ENCODE measurements around the gene EMX2.

DNA sequence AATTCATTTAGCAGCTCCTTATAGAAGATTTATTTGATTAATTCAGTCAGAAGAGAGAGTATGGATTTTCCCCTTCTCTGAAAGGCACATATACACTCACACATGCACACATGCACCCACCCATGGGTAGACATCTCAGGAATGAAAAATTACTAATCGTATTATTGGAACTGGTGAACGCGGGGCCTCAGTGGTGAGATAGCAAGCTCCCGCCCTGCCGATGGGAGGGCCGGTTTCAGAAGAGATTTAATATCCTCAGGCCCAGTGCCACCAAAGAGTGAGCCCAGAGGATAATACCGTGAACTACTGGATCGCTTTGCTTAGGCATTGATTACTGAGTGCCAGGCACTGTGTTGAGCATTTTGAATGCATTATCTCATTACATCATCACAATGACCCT is 38.0 kb upstream of the EMX2 start:
- TF ChIP-seq, protein P1, sequence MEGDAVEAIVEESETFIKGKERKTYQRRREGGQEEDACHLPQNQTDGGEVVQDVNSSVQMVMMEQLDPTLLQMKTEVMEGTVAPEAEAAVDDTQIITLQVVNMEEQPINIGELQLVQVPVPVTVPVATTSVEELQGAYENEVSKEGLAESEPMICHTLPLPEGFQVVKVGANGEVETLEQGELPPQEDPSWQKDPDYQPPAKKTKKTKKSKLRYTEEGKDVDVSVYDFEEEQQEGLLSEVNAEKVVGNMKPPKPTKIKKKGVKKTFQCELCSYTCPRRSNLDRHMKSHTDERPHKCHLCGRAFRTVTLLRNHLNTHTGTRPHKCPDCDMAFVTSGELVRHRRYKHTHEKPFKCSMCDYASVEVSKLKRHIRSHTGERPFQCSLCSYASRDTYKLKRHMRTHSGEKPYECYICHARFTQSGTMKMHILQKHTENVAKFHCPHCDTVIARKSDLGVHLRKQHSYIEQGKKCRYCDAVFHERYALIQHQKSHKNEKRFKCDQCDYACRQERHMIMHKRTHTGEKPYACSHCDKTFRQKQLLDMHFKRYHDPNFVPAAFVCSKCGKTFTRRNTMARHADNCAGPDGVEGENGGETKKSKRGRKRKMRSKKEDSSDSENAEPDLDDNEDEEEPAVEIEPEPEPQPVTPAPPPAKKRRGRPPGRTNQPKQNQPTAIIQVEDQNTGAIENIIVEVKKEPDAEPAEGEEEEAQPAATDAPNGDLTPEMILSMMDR (conservative IDR thresholded peaks at IDR 0.05; ENCODE audit: low read depth in 2 of 2): no peak
- no peak for TF ChIP-seq EZH2phosphoT487 (IDR thresholded peaks at IDR 0.05; ENCODE audit: unreplicated experiment)
- no peak for TF ChIP-seq EZH2 (IDR thresholded peaks at IDR 0.05; ENCODE audit: low read depth, unreplicated experiment)
- TF ChIP-seq CREB1 (CRISPR knock-in tag; IDR thresholded peaks at IDR 0.05; ENCODE audit: low read depth): no peak
- TF ChIP-seq POLR2AphosphoS5 (IDR thresholded peaks at IDR 0.05; ENCODE audit: low read depth): no peak
- TF ChIP-seq, protein P2, sequence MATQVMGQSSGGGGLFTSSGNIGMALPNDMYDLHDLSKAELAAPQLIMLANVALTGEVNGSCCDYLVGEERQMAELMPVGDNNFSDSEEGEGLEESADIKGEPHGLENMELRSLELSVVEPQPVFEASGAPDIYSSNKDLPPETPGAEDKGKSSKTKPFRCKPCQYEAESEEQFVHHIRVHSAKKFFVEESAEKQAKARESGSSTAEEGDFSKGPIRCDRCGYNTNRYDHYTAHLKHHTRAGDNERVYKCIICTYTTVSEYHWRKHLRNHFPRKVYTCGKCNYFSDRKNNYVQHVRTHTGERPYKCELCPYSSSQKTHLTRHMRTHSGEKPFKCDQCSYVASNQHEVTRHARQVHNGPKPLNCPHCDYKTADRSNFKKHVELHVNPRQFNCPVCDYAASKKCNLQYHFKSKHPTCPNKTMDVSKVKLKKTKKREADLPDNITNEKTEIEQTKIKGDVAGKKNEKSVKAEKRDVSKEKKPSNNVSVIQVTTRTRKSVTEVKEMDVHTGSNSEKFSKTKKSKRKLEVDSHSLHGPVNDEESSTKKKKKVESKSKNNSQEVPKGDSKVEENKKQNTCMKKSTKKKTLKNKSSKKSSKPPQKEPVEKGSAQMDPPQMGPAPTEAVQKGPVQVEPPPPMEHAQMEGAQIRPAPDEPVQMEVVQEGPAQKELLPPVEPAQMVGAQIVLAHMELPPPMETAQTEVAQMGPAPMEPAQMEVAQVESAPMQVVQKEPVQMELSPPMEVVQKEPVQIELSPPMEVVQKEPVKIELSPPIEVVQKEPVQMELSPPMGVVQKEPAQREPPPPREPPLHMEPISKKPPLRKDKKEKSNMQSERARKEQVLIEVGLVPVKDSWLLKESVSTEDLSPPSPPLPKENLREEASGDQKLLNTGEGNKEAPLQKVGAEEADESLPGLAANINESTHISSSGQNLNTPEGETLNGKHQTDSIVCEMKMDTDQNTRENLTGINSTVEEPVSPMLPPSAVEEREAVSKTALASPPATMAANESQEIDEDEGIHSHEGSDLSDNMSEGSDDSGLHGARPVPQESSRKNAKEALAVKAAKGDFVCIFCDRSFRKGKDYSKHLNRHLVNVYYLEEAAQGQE (IDR thresholded peaks at IDR 0.05; ENCODE audit: unreplicated experiment): no peak
- TF ChIP-seq JUNB (IDR thresholded peaks at IDR 0.05; ENCODE audit: unreplicated experiment): no peak
- no peak for TF ChIP-seq ZNF331 (CRISPR knock-in tag; IDR thresholded peaks at IDR 0.05; ENCODE audit: low read depth)
